Thoracic aorta (tissue), 2 donors: ENCODE data around the gene CMIP. TPM values are rescaled to one million over a fixed set of nuclear protein-coding genes. Genes with fewer than 3 reads are reported as not detected.
A peak's percentile ranks its signal among the peaks of the same experiment; 100 is the strongest.

Experiments used
- ATAC-seq: fragments of 150-250 bp; one replicate; pipeline ENCODE4 v1.8.0; 2017; ENCODE audit warnings: low read depth; ENCODE audit not compliant: insufficient number of reproducible peaks, low FRiP score
- DNase-seq: peaks from one replicate; pipeline ENCODE4 v3.0.0-alpha.2; 2020; ENCODE audit warnings: low spot score
- H3K27ac ChIP-seq, 2 donors: fragments of 200-600 bp; sonication (generic); 1 replicate in 1 of 2; 2 replicates in 1 of 2; pipeline ENCODE4 v1.5.1; 2016; ENCODE audit warnings: mild to moderate bottlenecking in 2 of 2, moderate library complexity in 2 of 2
- H3K27me3 ChIP-seq: fragments of 200-600 bp; sonication (generic); replicated peaks from 2 replicates; pipeline ENCODE4 v1.6.0; 2016; ENCODE audit warnings: mild to moderate bottlenecking; ENCODE audit not compliant: insufficient read depth
- H3K36me3 ChIP-seq: fragments of 200-600 bp; sonication (generic); one replicate; pipeline ENCODE4 v1.5.1; 2016
- H3K4me1 ChIP-seq, 2 donors: fragments of 200-600 bp; sonication (generic); 1 replicate in 1 of 2; 2 replicates in 1 of 2; pipeline versions ENCODE4 v1.5.1 to v1.6.0; 2016; ENCODE audit warnings: low read depth in 2 of 2, mild to moderate bottlenecking in 1 of 2; ENCODE audit not compliant: control insufficient read depth in 1 of 2
- H3K4me3 ChIP-seq: fragments of 200-600 bp; sonication (generic); 2 replicates; pipeline ENCODE4 v1.5.1; 2016; ENCODE audit warnings: mild to moderate bottlenecking
- H3K9me3 ChIP-seq: fragments of 200-600 bp; sonication (generic); 2 replicates; pipeline ENCODE4 v1.5.1; 2016
- CTCF ChIP-seq: fragments of 200-600 bp; sonication (generic); IDR thresholded peaks from one replicate; pipeline ENCODE4 v1.5.1; 2019; ENCODE audit warnings: antibody characterized with exemption
- total RNA-seq, 2 donors: library from RNA; depleted of rRNA; stranded (reverse); fragments of >200 nt; gene quantifications; one replicate each; pipeline versions ENCODE4 v1.1.0 to v1.2.3, GENCODE V29; 2016

CMIP gene
- total RNA-seq, 2 donors from 2014 or later: 20.8 to 46.8 TPM

GRCh38 chr16:81607006-81607405 is 162.4 kb downstream of the CMIP start:
- no peak for ATAC-seq
- H3K27ac ChIP-seq: no peak overlapping the region
- TF ChIP-seq CTCF: no peak

GRCh38 chr16:81607805-81608522 is 163.4 kb downstream of the CMIP start:
- H3K27me3 ChIP-seq: no peaks in the 10 kb centered on the region
- DNase-seq (no peak), ATAC-seq (no peak)
- no peaks in the 10 kb centered on the region for H3K36me3 ChIP-seq
- H3K9me3 ChIP-seq: no peaks in the 10 kb centered on the region
- H3K27ac ChIP-seq: no peak overlapping the region
- peaks cover 16 to 34% of the 10 kb centered on the region in 2 donors for H3K4me1 ChIP-seq
- TF ChIP-seq CTCF: no peak
- H3K4me3 ChIP-seq: no peak overlapping the region

More at GRCh38 chr16:81607006-81607405, 162.4 kb downstream of the CMIP start:
- Histone ChIP-seq H3K4me3 (no peak overlapping the region), H3K36me3 (no peaks in the 10 kb centered on the region), H3K4me1 (peaks cover 10 to 34% of the 10 kb centered on the region in 2 donors), H3K9me3 (no peaks in the 10 kb centered on the region), H3K27me3 (no peaks in the 10 kb centered on the region)
- DNase-seq: no peak

- Histone ChIP-seq H3K36me3 (no peaks in the 10 kb centered on the region), H3K27ac (no peak overlapping the region), H3K4me3 (no peak overlapping the region), H3K9me3 (no peaks in the 10 kb centered on the region), H3K4me1 (peaks cover 16 to 34% of the 10 kb centered on the region in 2 donors), H3K27me3 (no peaks in the 10 kb centered on the region)
- ATAC-seq (no peak), DNase-seq (no peak)
- TF ChIP-seq CTCF: no peak
Measured at GRCh38 chr16:81608523-81609209, 164.1 kb downstream of the CMIP start.

GRCh38 chr16:81609323-81609892 is 164.8 kb downstream of the CMIP start:
- H3K27ac ChIP-seq: no peak overlapping the region
- no peaks in the 10 kb centered on the region for H3K9me3 ChIP-seq
- no peak for DNase-seq
- H3K36me3 ChIP-seq: no peaks in the 10 kb centered on the region
- peaks cover 16 to 34% of the 10 kb centered on the region in 2 donors for H3K4me1 ChIP-seq
- ATAC-seq: no peak
- H3K4me3 ChIP-seq: no peak overlapping the region
- H3K27me3 ChIP-seq: no peaks in the 10 kb centered on the region
- TF ChIP-seq CTCF: no peak

- Histone ChIP-seq H3K27ac (no peak overlapping the region), H3K36me3 (no peaks in the 10 kb centered on the region), H3K27me3 (no peaks in the 10 kb centered on the region), H3K9me3 (no peaks in the 10 kb centered on the region), H3K4me1 (peaks cover 16 to 34% of the 10 kb centered on the region in 2 donors), H3K4me3 (peak overlapping the region; percentile 24)
- ATAC-seq (peak; percentile 40), DNase-seq (peak; percentile 43)
- TF ChIP-seq CTCF: no peak
Measured at GRCh38 chr16:81610144-81610842, 165.7 kb downstream of the CMIP start.
